ENCODE results near the gene RSAD1.
A peak's percentile ranks its signal among the peaks of the same experiment; 100 is the strongest.
"Not testable (repeated sequence)": the region's sequence is repeated elsewhere in the genome, so short reads cannot be mapped to it uniquely, and the experiment has no call there.

The RSAD1 gene

GRCh38 chr17:50472761-50473161, 5.9 kb upstream of the RSAD1 start:
- not testable (repeated sequence) for DNase-seq (ENCODE audit: low spot score)

GRCh38 chr17:50473901-50474300, 4.8 kb upstream of the RSAD1 start:
- DNase-seq (ENCODE audit: low spot score): no peak

- no peak for DNase-seq (ENCODE audit: low spot score)
Observed at GRCh38 chr17:50474523-50474922, 4.1 kb upstream of the RSAD1 start.

GRCh38 chr17:50475362-50475761, 3.3 kb upstream of the RSAD1 start:
- no peak for DNase-seq (ENCODE audit: low spot score)

- not testable (repeated sequence) for DNase-seq (ENCODE audit: low spot score)
Observed at GRCh38 chr17:50475775-50476544, 2.7 kb upstream of the RSAD1 start.

- DNase-seq (ENCODE audit: low spot score): no peak
Observed at GRCh38 chr17:50476545-50477315, 1.9 kb upstream of the RSAD1 start.

- DNase-seq (ENCODE audit: low spot score): no peak
Observed at GRCh38 chr17:50477976-50478375, 684 bp upstream of the RSAD1 start.

GRCh38 chr17:50479522-50480141, 972 bp downstream of the RSAD1 start:
- peak; percentile 78 for DNase-seq (ENCODE audit: low spot score)

- no peak for DNase-seq (ENCODE audit: low spot score)
Observed at GRCh38 chr17:50480142-50480764, 1.6 kb downstream of the RSAD1 start.

GRCh38 chr17:50480854-50481490, 2.3 kb downstream of the RSAD1 start:
- no peak for DNase-seq (ENCODE audit: low spot score)

GRCh38 chr17:50481648-50482047, 3.0 kb downstream of the RSAD1 start:
- no peak for DNase-seq (ENCODE audit: low spot score)

- DNase-seq (ENCODE audit: low spot score): no peak
Observed at GRCh38 chr17:50482110-50482509, 3.5 kb downstream of the RSAD1 start.

GRCh38 chr17:50482516-50482915, 3.9 kb downstream of the RSAD1 start:
- peak; percentile 83 for DNase-seq (ENCODE audit: low spot score)

- no peak for DNase-seq (ENCODE audit: low spot score)
Observed at GRCh38 chr17:50483266-50483665, 4.6 kb downstream of the RSAD1 start.

GRCh38 chr17:50484386-50485155, 5.9 kb downstream of the RSAD1 start:
- DNase-seq (ENCODE audit: low spot score): no peak

- no peak for DNase-seq (ENCODE audit: low spot score)
Observed at GRCh38 chr17:50487213-50488096, 8.8 kb downstream of the RSAD1 start.

- DNase-seq (ENCODE audit: low spot score): no peak
Observed at GRCh38 chr17:50488880-50489279, 10.2 kb downstream of the RSAD1 start.

- DNase-seq (ENCODE audit: low spot score): no peak
Observed at GRCh38 chr17:50491505-50491904, 12.8 kb downstream of the RSAD1 start.

- DNase-seq (ENCODE audit: low spot score): no peak
Observed at GRCh38 chr17:50492214-50492613, 13.6 kb downstream of the RSAD1 start.

GRCh38 chr17:50493744-50494143, 15.1 kb downstream of the RSAD1 start:
- DNase-seq (ENCODE audit: low spot score): no peak

All from activated CD4-positive, alpha-beta T cell treated with anti-CD3 and anti-CD28 coated beads, Interleukin-2, Interleukin-4, amounts not matched to agents 100 ng/mL and 50 ng/mL, durations not matched to agents 16 hours and 8 hours (primary cell).